Activated CD8-positive, alpha-beta memory T cell treated with anti-CD3 and anti-CD28 coated beads, Interleukin-2, amount 10 ng/mL, durations not matched to agents 7 days and 5 days (primary cell): Measurements from ENCODE around the gene CASZ1. TPM values are rescaled to one million over a fixed set of nuclear protein-coding genes. Genes with fewer than 3 reads are reported as not detected.

ENCODE experiments used
- ATAC-seq: fragments of 150-1000 bp; cut with Tn5 transposase; one replicate; pipeline ENCODE4 v1.10.0; 2021; ENCODE audit warnings: moderate library complexity
- CTCF ChIA-PET: fragments of 350-600 bp; sonication (Branson Sonifier 250); formaldehyde crosslinking; loops from one replicate; lab custom pipeline; 2021; ENCODE audit warnings: antibody characterized with exemption; lab: Charles Lee
- DNase-seq: peaks from one replicate; pipeline ENCODE4 v3.0.0-alpha.2; 2020
- H3K27ac Mint-ChIP-seq: one replicate; pipeline ENCODE4 v1.8.0; 2021; ENCODE audit warnings: mild to moderate bottlenecking, mixed read lengths
- H3K27me3 Mint-ChIP-seq: one replicate; pipeline ENCODE4 v1.8.0; 2021; ENCODE audit warnings: mixed read lengths
- H3K36me3 Mint-ChIP-seq: one replicate; pipeline ENCODE4 v1.8.0; 2021; ENCODE audit warnings: mild to moderate bottlenecking, mixed read lengths
- H3K4me1 Mint-ChIP-seq: one replicate; pipeline ENCODE4 v1.8.0; 2021; ENCODE audit warnings: mixed read lengths
- H3K4me3 Mint-ChIP-seq: one replicate; pipeline ENCODE4 v1.8.0; 2021; ENCODE audit warnings: mild to moderate bottlenecking, moderate library complexity, mixed read lengths
- H3K9me3 Mint-ChIP-seq: one replicate; pipeline ENCODE4 v1.8.0; 2022; ENCODE audit warnings: low read depth, mixed read lengths
- total RNA-seq, 2 experiments: library from RNA; stranded (reverse); gene quantifications; one replicate each; pipeline ENCODE4 v1.2.3, GENCODE V29; 2021

Gene CASZ1
- total RNA-seq, 2 experiments from 2014 or later, result 8.8 to 16.3 TPM

GRCh38 chr1:10614377-10615225 lies 181.8 kb downstream of the CASZ1 start:
- H3K27me3 Mint-ChIP-seq, result no peaks in the 10 kb centered on the region
- DNase-seq (no peak), ATAC-seq (no peak)
- H3K9me3 Mint-ChIP-seq, result no peaks in the 10 kb centered on the region
- H3K36me3 Mint-ChIP-seq, result no peaks in the 10 kb centered on the region
- CTCF ChIA-PET, result no interaction called here
- no peak overlapping the region for H3K4me3 Mint-ChIP-seq
- peaks cover 2% of the 10 kb centered on the region for H3K4me1 Mint-ChIP-seq
- no peak overlapping the region for H3K27ac Mint-ChIP-seq

GRCh38 chr1:10613861-10614260 lies 182.6 kb downstream of the CASZ1 start:
- Mint-ChIP-seq H3K27me3 (no peaks in the 10 kb centered on the region), H3K27ac (no peak overlapping the region), H3K4me3 (no peak overlapping the region), H3K4me1 (peaks cover 2% of the 10 kb centered on the region), H3K9me3 (no peaks in the 10 kb centered on the region), H3K36me3 (no peaks in the 10 kb centered on the region)
- no peak for ATAC-seq
- no peak for DNase-seq
- CTCF ChIA-PET, result no interaction called here

DNA sequence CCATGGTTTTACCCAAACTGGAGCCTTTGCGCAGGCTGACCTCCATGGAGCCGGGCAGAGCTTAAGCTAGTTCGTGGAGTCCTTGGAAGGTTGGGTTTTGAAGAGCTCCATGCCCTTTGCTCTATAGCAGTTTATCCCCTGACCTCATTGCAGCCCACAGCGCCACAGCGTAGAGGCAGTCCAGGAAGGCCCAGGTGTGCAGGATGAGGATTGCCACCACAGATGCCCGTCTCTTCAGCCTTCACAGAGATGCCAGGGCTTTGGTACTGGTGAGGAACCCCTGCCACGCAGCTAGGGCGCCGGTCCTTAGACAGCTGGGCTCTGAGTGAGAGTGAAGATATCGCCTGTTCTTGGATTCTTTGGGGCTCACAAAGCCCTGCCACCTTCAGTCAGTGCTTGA lies 183.1 kb downstream of the CASZ1 start:
- H3K36me3 Mint-ChIP-seq, result no peaks in the 10 kb centered on the region
- no peak overlapping the region for H3K4me3 Mint-ChIP-seq
- no peaks in the 10 kb centered on the region for H3K27me3 Mint-ChIP-seq
- CTCF ChIA-PET, result no interaction called here
- ATAC-seq, result no peak
- no peak overlapping the region for H3K27ac Mint-ChIP-seq
- DNase-seq, result no peak
- no peaks in the 10 kb centered on the region for H3K9me3 Mint-ChIP-seq
- peaks cover 2% of the 10 kb centered on the region for H3K4me1 Mint-ChIP-seq

GRCh38 chr1:10612436-10613160 lies 183.8 kb downstream of the CASZ1 start:
- Mint-ChIP-seq H3K36me3 (no peaks in the 10 kb centered on the region), H3K4me1 (peaks cover 2% of the 10 kb centered on the region), H3K9me3 (no peaks in the 10 kb centered on the region), H3K27me3 (no peaks in the 10 kb centered on the region), H3K4me3 (no peak overlapping the region), H3K27ac (no peak overlapping the region)
- CTCF ChIA-PET, result interaction anchor here (0.6 kb wide), 1 partner anchor 118 kb away, joined by 3 read pairs; no protein-coding TSS in a partner anchor
- DNase-seq, result no peak
- ATAC-seq, result no peak

GRCh38 chr1:10610901-10611600 lies 185.4 kb downstream of the CASZ1 start:
- H3K4me1 Mint-ChIP-seq, result peaks cover 2% of the 10 kb centered on the region
- H3K9me3 Mint-ChIP-seq, result no peaks in the 10 kb centered on the region
- H3K4me3 Mint-ChIP-seq, result no peak overlapping the region
- no peak for ATAC-seq
- DNase-seq, result no peak
- H3K27ac Mint-ChIP-seq, result no peak overlapping the region
- CTCF ChIA-PET, result no interaction called here
- no peaks in the 10 kb centered on the region for H3K36me3 Mint-ChIP-seq
- no peaks in the 10 kb centered on the region for H3K27me3 Mint-ChIP-seq

DNA sequence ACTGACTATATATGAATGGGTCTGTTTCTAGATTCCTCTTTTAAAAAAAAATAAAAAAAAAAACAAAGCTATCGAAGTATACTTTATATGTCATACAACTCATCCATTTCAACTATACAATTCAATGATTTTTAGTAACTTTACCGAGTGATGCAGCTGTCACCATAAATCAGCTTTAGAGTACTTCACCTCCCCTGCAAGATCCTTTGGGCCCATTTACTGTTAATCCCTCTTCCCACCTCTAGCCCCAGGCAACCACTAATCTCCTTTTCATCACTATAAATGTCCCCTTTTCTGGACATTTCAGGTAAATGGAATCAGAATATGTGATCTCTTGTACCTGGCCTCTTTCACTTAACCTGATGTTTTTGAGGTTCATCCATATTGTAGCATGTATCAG lies 187.8 kb downstream of the CASZ1 start:
- Mint-ChIP-seq H3K27me3 (no peaks in the 10 kb centered on the region), H3K36me3 (no peaks in the 10 kb centered on the region), H3K9me3 (no peaks in the 10 kb centered on the region), H3K4me1 (no peaks in the 10 kb centered on the region), H3K4me3 (no peak overlapping the region), H3K27ac (no peak overlapping the region)
- DNase-seq (no peak), ATAC-seq (no peak)
- CTCF ChIA-PET, result interaction anchor here (0.7 kb wide), 1 partner anchor 28 kb away, joined by 3 read pairs; no protein-coding TSS in a partner anchor

DNA sequence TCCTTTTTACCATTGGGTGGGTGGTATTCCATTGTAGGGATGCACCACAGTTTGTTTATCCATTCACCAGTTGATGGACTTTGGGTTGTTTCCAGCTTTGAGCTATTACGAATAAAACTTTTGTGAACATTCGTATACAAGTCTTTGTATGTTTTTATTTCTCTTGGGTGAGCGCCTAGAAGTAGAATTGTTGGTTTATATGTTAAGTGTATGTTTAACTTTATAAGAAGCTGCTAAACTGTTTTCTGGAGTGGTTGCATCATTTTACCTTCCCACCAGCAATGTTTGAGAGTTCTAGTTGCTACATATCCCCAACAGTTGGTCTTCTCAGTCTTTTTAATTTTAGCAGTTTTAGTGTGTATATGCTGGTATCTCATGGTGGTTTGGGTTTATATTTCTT lies 189.2 kb downstream of the CASZ1 start:
- Mint-ChIP-seq H3K27me3 (no peaks in the 10 kb centered on the region), H3K36me3 (no peaks in the 10 kb centered on the region), H3K9me3 (no peaks in the 10 kb centered on the region), H3K27ac (no peak overlapping the region), H3K4me3 (no peak overlapping the region), H3K4me1 (no peaks in the 10 kb centered on the region)
- ATAC-seq (no peak), DNase-seq (no peak)
- CTCF ChIA-PET, result no interaction called here

GRCh38 chr1:10606064-10606463 lies 190.4 kb downstream of the CASZ1 start:
- CTCF ChIA-PET, result no interaction called here
- no peak overlapping the region for H3K4me3 Mint-ChIP-seq
- no peaks in the 10 kb centered on the region for H3K36me3 Mint-ChIP-seq
- no peaks in the 10 kb centered on the region for H3K9me3 Mint-ChIP-seq
- no peaks in the 10 kb centered on the region for H3K4me1 Mint-ChIP-seq
- ATAC-seq, result no peak
- no peaks in the 10 kb centered on the region for H3K27me3 Mint-ChIP-seq
- H3K27ac Mint-ChIP-seq, result no peak overlapping the region
- no peak for DNase-seq

GRCh38 chr1:10604966-10605365 lies 191.5 kb downstream of the CASZ1 start:
- Mint-ChIP-seq H3K4me1 (no peaks in the 10 kb centered on the region), H3K27ac (no peak overlapping the region), H3K27me3 (no peaks in the 10 kb centered on the region), H3K36me3 (no peaks in the 10 kb centered on the region), H3K9me3 (no peaks in the 10 kb centered on the region), H3K4me3 (no peak overlapping the region)
- CTCF ChIA-PET, result interaction anchor here (1.3 kb wide), 1 partner anchor 10 kb away, joined by 3 read pairs; no protein-coding TSS in a partner anchor
- ATAC-seq (no peak), DNase-seq (no peak)

GRCh38 chr1:10602936-10603335 lies 193.5 kb downstream of the CASZ1 start:
- H3K36me3 Mint-ChIP-seq, result no peaks in the 10 kb centered on the region
- H3K4me1 Mint-ChIP-seq, result no peaks in the 10 kb centered on the region
- no peak for DNase-seq
- no peaks in the 10 kb centered on the region for H3K9me3 Mint-ChIP-seq
- CTCF ChIA-PET, result interaction anchor here (1.4 kb wide), 1 partner anchor 108 kb away, joined by 3 read pairs; no protein-coding TSS in a partner anchor
- H3K27ac Mint-ChIP-seq, result no peak overlapping the region
- no peak for ATAC-seq
- H3K27me3 Mint-ChIP-seq, result no peaks in the 10 kb centered on the region
- H3K4me3 Mint-ChIP-seq, result no peak overlapping the region

DNA sequence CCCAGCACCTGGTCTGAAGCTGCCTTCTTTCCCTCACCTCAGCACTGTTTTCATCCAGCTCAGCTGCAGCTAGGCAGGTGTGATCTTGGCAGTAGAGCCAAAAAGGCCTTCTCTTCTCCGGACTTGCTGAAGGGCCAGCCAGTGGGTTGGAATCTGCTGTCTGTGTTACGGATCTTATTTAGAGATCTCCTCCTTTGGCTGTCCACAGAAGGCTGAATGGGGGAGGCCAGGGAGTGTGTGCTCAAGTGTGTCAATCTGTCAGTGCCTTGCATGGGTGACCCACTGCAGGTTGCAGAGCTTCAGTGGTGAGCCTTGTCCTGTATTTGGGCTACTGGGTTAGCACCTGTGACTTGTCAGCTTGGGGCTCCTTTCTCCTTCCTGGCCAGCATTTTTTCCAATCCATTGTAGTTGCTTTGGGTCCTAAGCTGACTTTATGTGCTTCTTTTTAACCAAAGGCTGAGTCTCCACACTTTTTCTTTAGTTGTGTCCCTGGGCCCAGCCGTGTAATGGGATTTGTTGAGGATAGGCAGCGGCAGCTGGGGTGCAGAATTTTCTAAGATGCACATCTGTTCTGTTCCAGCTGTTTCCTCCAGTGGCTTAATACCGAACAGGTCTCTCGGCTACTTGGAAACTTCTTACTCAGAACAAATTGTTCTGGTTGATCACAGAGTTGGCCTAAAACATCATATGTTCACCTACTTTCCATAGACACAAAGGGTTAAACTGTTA lies 194.9 kb downstream of the CASZ1 start:
- ATAC-seq (no peak), DNase-seq (no peak)
- Mint-ChIP-seq H3K27ac (no peak overlapping the region), H3K4me1 (no peaks in the 10 kb centered on the region), H3K36me3 (no peaks in the 10 kb centered on the region), H3K4me3 (no peak overlapping the region), H3K27me3 (no peaks in the 10 kb centered on the region), H3K9me3 (no peaks in the 10 kb centered on the region)
- CTCF ChIA-PET, result interaction anchor here (1.0 to 1.4 kb wide), 2 partner anchors 106 to 171 kb away, joined by 3 read pairs; no protein-coding TSS in a partner anchor

GRCh38 chr1:10599194-10599861 lies 197.1 kb downstream of the CASZ1 start:
- ATAC-seq (no peak), DNase-seq (no peak)
- H3K27me3 Mint-ChIP-seq, result no peaks in the 10 kb centered on the region
- CTCF ChIA-PET, result no interaction called here
- H3K36me3 Mint-ChIP-seq, result no peaks in the 10 kb centered on the region
- H3K27ac Mint-ChIP-seq, result no peak overlapping the region
- no peaks in the 10 kb centered on the region for H3K9me3 Mint-ChIP-seq
- no peak overlapping the region for H3K4me3 Mint-ChIP-seq
- H3K4me1 Mint-ChIP-seq, result peaks cover 3% of the 10 kb centered on the region
